C4-2B (cell line): ENCODE data around the gene TEX101.
"Not testable (repeated sequence)": the region's sequence is repeated elsewhere in the genome, so short reads cannot be mapped to it uniquely, and the experiment has no call there.

ENCODE experiments used
- ZFX ChIP-seq: fragments of 450-650 bp; IDR thresholded peaks from 2 replicates; pipeline ENCODE4 v1.6.1; 2017
- TF ChIP-seq, protein P1 (sequence below): fragments of 450-650 bp; conservative IDR thresholded peaks from 2 replicates; pipeline ENCODE4 v1.5.1; 2017; ENCODE audit warnings: mild to moderate bottlenecking

DNA sequence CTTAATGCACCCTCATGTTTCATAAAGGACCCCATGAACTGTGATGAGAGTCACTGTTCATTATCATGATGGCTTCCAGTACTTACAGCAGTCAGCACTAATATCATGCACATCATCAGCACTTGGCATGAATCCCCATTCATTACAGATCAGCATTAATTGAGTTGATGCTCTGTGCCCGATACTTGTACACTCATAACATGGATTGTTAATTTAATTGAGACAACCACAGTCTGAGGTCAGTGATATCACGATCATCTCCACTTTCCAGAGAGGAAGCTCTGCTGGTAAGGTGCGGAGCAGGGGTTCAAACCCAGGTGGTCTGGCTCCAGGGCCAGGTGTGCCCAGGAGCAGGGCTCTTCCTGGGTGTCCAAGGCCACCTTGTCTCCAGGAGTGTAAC is 21.2 kb upstream of the TEX101 start:
- TF ChIP-seq, protein P1, sequence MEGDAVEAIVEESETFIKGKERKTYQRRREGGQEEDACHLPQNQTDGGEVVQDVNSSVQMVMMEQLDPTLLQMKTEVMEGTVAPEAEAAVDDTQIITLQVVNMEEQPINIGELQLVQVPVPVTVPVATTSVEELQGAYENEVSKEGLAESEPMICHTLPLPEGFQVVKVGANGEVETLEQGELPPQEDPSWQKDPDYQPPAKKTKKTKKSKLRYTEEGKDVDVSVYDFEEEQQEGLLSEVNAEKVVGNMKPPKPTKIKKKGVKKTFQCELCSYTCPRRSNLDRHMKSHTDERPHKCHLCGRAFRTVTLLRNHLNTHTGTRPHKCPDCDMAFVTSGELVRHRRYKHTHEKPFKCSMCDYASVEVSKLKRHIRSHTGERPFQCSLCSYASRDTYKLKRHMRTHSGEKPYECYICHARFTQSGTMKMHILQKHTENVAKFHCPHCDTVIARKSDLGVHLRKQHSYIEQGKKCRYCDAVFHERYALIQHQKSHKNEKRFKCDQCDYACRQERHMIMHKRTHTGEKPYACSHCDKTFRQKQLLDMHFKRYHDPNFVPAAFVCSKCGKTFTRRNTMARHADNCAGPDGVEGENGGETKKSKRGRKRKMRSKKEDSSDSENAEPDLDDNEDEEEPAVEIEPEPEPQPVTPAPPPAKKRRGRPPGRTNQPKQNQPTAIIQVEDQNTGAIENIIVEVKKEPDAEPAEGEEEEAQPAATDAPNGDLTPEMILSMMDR, result not testable (repeated sequence)
- not testable (repeated sequence) for TF ChIP-seq ZFX
